Caco-2 (cell line): ENCODE results near the gene POLR2I. TPM values are rescaled to one million over a fixed set of nuclear protein-coding genes. Genes with fewer than 3 reads are reported as not detected.
"Not testable (repeated sequence)": the region's sequence is repeated elsewhere in the genome, so short reads cannot be mapped to it uniquely, and the experiment has no call there.

Experiments
- BruUV-seq: library from RNA; stranded (reverse); fragments of 400-500 nt; replicated peaks from 2 replicates; lab custom pipeline; 2021; lab: Mats Ljungman, UMichigan
- CTCF ChIA-PET: fragments of 300-600 bp; sonication (Branson Sonifier 250); formaldehyde crosslinking; loops from one replicate; lab custom pipeline; 2022; ENCODE audit warnings: antibody characterized with exemption; lab: Charles Lee
- POLR2A ChIA-PET: fragments of 300-600 bp; sonication (Branson Sonifier 250); formaldehyde crosslinking; loops from one replicate; lab custom pipeline; 2022; ENCODE audit warnings: antibody characterized with exemption; lab: Charles Lee
- DNase-seq, 2 experiments: peaks; one replicate each; pipeline versions ENCODE4 v3.0.0 to v3.0.0-alpha.2; 2020 to 2022
- H3K27me3 ChIP-seq: replicated peaks from 2 replicates; pipeline ENCODE4 v1.6.0; 2011; ENCODE audit warnings: low read length; ENCODE audit not compliant: control insufficient read depth, insufficient read depth
- H3K36me3 ChIP-seq: 2 replicates; pipeline ENCODE4 v1.5.1; 2011; ENCODE audit warnings: low read length; ENCODE audit not compliant: control insufficient read depth, insufficient read depth
- H3K4me1 ChIP-seq: fragments of 250-450 bp; sonication (Bioruptor Pico); 2 replicates; pipeline ENCODE4 v1.5.1; 2020; ENCODE audit warnings: mild to moderate bottlenecking
- H3K4me3 ChIP-seq: 2 replicates; pipeline ENCODE4 v1.5.1; 2011; ENCODE audit warnings: low read depth, mild to moderate bottlenecking, control low read depth, low read length
- H3K9me3 ChIP-seq: fragments of 250-450 bp; sonication (Bioruptor Pico); 2 replicates; pipeline ENCODE4 v1.5.1; 2020; ENCODE audit warnings: mild to moderate bottlenecking, moderate library complexity
- H3K27ac Mint-ChIP-seq: one replicate; pipeline ENCODE4 v1.8.0; 2022; ENCODE audit warnings: mixed read lengths; ENCODE audit not compliant: unreplicated experiment
- H3K27me3 Mint-ChIP-seq: one replicate; pipeline ENCODE4 v1.8.0; 2022; ENCODE audit warnings: mixed read lengths; ENCODE audit not compliant: insufficient read depth, unreplicated experiment
- H3K36me3 Mint-ChIP-seq: one replicate; pipeline ENCODE4 v1.8.0; 2022; ENCODE audit warnings: mild to moderate bottlenecking, mixed read lengths; ENCODE audit not compliant: insufficient read depth, unreplicated experiment
- H3K4me1 Mint-ChIP-seq: one replicate; pipeline ENCODE4 v1.8.0; 2022; ENCODE audit warnings: low read depth, mixed read lengths; ENCODE audit not compliant: unreplicated experiment
- H3K4me3 Mint-ChIP-seq: one replicate; pipeline ENCODE4 v1.8.0; 2022; ENCODE audit warnings: mild to moderate bottlenecking, moderate library complexity, mixed read lengths; ENCODE audit not compliant: unreplicated experiment
- H3K9me3 Mint-ChIP-seq: one replicate; pipeline ENCODE4 v1.8.0; 2022; ENCODE audit warnings: mixed read lengths; ENCODE audit not compliant: unreplicated experiment
- intact Hi-C: fragments of 100-400 bp; cut with micrococcal nuclease; formaldehyde crosslinking; loops from one replicate; pipeline ENCODE4 v1.10.0; 2022; ENCODE audit not compliant: unreplicated experiment
- total RNA-seq: library from RNA; stranded (reverse); gene quantifications from 2 replicates; pipeline ENCODE4 v1.2.3, GENCODE V29; 2022
- TF ChIP-seq, protein P1 (sequence below), 2 experiments: fragments of 200-600 bp in 1 of 2; IDR thresholded peaks; 1 replicate in 1 of 2; 2 replicates in 1 of 2; pipeline versions ENCODE4 v1.5.1 to v1.8.0; 2011 to 2022; ENCODE audit warnings: antibody characterized with exemption in 1 of 2, control low read depth in 1 of 2, inconsistent platforms in 1 of 2, low read depth in 1 of 2, low read length in 1 of 2, mild to moderate bottlenecking in 1 of 2, moderate library complexity in 1 of 2; ENCODE audit not compliant: insufficient read depth in 1 of 2, severe bottlenecking in 1 of 2, unreplicated experiment in 1 of 2

POLR2I gene
- total RNA-seq, 1 experiment from 2014 or later = 129 TPM

GRCh38 chr19:36131221-36131620, 16.5 kb upstream of the POLR2I start:
- CTCF ChIA-PET, H3K27me3 ChIP-seq, H3K9me3 Mint-ChIP-seq, H3K36me3 ChIP-seq, H3K4me1 ChIP-seq, POLR2A ChIA-PET, intact Hi-C loops, H3K9me3 ChIP-seq, H3K4me3 ChIP-seq, BruUV-seq, H3K27me3 Mint-ChIP-seq, H3K36me3 Mint-ChIP-seq, DNase-seq, H3K27ac Mint-ChIP-seq, H3K4me3 Mint-ChIP-seq: not testable (repeated sequence)
- H3K4me1 Mint-ChIP-seq = peaks cover 13% of the 10 kb centered on the region

- intact Hi-C loops = loop anchor here (1.0 kb wide), 1 partner anchor 11 kb away; no protein-coding TSS in a partner anchor
- Mint-ChIP-seq H3K27ac (peak overlapping the region; percentile 80), H3K36me3 (peaks cover 7% of the 10 kb centered on the region), H3K4me3 (peak overlapping the region; percentile 81), H3K9me3 (no peaks in the 10 kb centered on the region), H3K4me1 (peaks cover 13% of the 10 kb centered on the region), H3K27me3 (no peaks in the 10 kb centered on the region)
- POLR2A ChIA-PET = interaction anchor here (0.5 to 1.6 kb wide), 6 partner anchors 12 to 1779 kb away, joined by 4 to 10 read pairs (median 6); partner anchors contain the start of genes CAPNS1, POLR2I, SIPA1L3 and TBCB
- TF ChIP-seq, protein P1, sequence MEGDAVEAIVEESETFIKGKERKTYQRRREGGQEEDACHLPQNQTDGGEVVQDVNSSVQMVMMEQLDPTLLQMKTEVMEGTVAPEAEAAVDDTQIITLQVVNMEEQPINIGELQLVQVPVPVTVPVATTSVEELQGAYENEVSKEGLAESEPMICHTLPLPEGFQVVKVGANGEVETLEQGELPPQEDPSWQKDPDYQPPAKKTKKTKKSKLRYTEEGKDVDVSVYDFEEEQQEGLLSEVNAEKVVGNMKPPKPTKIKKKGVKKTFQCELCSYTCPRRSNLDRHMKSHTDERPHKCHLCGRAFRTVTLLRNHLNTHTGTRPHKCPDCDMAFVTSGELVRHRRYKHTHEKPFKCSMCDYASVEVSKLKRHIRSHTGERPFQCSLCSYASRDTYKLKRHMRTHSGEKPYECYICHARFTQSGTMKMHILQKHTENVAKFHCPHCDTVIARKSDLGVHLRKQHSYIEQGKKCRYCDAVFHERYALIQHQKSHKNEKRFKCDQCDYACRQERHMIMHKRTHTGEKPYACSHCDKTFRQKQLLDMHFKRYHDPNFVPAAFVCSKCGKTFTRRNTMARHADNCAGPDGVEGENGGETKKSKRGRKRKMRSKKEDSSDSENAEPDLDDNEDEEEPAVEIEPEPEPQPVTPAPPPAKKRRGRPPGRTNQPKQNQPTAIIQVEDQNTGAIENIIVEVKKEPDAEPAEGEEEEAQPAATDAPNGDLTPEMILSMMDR (IDR thresholded peaks at IDR 0.05; ENCODE audit: insufficient read depth in 1 of 2, low read depth in 1 of 2, low read length in 1 of 2, severe bottlenecking in 1 of 2, unreplicated experiment in 1 of 2) = no peak
- H3K36me3 ChIP-seq = no peaks in the 10 kb centered on the region
- peak; percentile 59 to 62 for DNase-seq
- CTCF ChIA-PET = interaction anchor here (0.6 to 2.5 kb wide), 16 partner anchors 10 to 445 kb away, joined by 3 to 27 read pairs (median 4); partner anchors contain the start of genes ALKBH6, CAPNS1, POLR2I and TBCB
- H3K9me3 ChIP-seq = no peaks in the 10 kb centered on the region
- peak overlapping the region; percentile 40 for H3K4me3 ChIP-seq
- H3K27me3 ChIP-seq = no peaks in the 10 kb centered on the region
- H3K4me1 ChIP-seq = peaks cover 9% of the 10 kb centered on the region
- TSS peak; percentile 79 for BruUV-seq
Measured at GRCh38 chr19:36128392-36128736, 13.7 kb upstream of the POLR2I start.

- TF ChIP-seq, protein P1 (IDR thresholded peaks at IDR 0.05; ENCODE audit: insufficient read depth in 1 of 2, low read depth in 1 of 2, low read length in 1 of 2, severe bottlenecking in 1 of 2, unreplicated experiment in 1 of 2) = no peak
- ChIA-PET CTCF (no interaction called here), POLR2A (no interaction called here)
- Histone ChIP-seq H3K4me1 (peaks cover under 1% of the 10 kb centered on the region; the same call in 1 of the 2 replicates), H3K36me3 (no peaks in the 10 kb centered on the region; the same call in 1 of the 2 replicates), H3K27me3 (no peaks in the 10 kb centered on the region), H3K4me3 (no peak overlapping the region), H3K9me3 (no peaks in the 10 kb centered on the region)
- DNase-seq = no peak
- intact Hi-C loops = no loop called here
- peaks cover 19% of the 10 kb centered on the region for H3K36me3 Mint-ChIP-seq
- no peak overlapping the region for H3K4me3 Mint-ChIP-seq
- no TSS peak for BruUV-seq
- no peaks in the 10 kb centered on the region for H3K27me3 Mint-ChIP-seq
- no peak overlapping the region for H3K27ac Mint-ChIP-seq
- no peaks in the 10 kb centered on the region for H3K9me3 Mint-ChIP-seq
- H3K4me1 Mint-ChIP-seq = no peaks in the 10 kb centered on the region
Measured at GRCh38 chr19:36125557-36125956, 10.9 kb upstream of the POLR2I start.
